HG03280 (cell line): Measurements from ENCODE around the gene DGKQ.

Source experiments
- ATAC-seq: cut with Tn5 transposase; IDR thresholded peaks from one replicate; pipeline ENCODE4 v1.9.1; 2021; ENCODE audit warnings: mild to moderate bottlenecking, moderate library complexity; ENCODE audit not compliant: unreplicated experiment

Gene DGKQ

DNA sequence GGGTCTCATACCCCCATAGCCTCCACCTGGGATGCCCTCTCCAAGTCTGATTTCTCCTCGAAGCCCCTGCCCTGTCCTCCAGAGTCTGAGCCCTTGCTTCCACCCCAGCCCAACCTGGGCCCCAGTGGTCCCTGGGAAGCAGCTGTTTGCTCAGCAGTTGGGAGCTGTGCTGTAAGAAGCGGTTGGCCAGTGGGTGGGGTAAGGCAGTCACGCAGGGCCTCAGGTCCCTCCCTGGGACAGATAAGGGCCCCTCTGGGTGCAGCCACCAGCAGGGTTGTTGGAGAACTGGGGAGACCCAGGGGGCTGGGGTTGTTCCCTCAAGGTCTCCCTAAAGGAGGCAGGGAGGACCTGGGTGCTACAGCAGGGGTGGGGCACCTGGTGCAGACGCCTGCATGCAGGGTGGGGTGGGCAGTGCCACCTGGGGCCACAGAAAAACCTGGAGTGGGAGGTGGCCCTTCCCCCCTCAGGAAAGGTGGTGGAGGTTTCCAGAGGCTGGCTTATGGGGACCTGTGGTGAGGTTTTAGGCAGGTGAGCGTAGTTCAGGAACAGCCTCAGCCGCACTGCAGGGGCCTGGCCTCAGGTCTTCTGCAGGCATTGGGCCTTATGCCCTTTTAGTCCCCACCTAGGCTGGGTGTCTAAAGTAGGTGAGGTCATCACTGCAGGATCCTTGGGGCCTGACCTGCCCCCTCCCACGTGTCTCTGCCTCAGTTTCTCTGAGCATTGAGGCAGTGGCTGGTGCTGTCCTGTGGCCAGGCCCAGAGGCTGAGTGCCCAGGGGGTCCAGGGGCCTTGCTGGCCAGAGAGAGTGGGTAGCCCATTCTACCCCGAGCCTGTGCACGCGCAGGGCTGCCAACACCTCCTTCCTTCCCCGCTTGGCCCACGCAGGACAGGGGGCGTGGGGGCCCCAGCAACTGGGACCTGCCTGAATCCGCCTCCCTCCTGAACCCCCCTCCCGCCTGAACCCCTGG lies 22.9 kb upstream of the DGKQ start:
- ATAC-seq: no peak

- no peak for ATAC-seq
These were observed 22.1 kb upstream of the DGKQ start for GRCh38 chr4:995311-996026.

DNA sequence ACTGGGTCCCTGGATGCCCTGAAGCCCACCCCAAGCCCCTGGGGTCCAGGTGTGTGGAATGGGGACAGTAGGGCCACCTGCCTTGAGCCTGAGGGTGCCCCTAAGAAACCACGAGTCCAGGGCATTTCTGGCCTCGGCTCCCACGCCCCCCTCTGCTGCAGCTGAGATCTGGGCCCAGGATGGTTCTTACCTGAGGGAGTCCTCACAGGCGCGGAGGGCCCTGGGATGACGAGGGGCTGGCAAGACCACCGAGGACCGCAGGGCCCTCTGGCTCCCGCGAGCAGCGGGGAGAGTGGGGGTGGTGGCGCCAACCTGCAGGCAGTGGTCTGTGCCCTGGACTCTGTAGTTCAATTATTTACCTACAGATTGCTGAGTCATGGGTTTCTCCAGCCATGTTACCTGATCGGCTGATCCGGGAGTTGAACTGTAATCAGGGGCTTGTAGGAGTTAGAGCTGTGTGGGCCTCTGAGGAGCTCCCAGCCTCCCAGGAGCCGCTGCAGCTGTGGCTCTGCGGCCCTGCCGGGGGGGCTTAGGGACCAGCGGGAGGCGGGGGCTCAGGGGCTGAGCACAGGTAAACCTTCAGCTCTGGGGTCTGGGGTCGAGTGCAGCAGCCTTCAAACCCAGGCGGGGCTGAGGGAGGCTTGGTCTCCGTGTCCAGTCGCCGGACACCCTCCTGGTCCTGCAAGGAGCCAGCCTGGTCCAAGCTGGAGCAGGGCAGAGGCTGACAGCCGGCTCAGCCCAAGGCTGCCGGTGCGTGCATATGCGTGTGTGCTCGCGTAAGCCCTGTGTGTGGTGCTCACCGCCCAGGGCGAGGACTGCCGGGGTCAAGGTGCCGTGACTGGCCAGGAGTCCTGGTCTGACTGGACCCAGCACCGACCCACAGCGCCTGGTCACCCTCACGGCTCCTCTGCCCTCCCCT lies 20.0 kb upstream of the DGKQ start, which contains the start of gene SLC26A1:
SLC26A1 (minus strand) TSS at position 294 of the 919 bp plus-strand sequence. CDS start 1,701 bp downstream, outside the sequence.
- no peak for ATAC-seq

DNA sequence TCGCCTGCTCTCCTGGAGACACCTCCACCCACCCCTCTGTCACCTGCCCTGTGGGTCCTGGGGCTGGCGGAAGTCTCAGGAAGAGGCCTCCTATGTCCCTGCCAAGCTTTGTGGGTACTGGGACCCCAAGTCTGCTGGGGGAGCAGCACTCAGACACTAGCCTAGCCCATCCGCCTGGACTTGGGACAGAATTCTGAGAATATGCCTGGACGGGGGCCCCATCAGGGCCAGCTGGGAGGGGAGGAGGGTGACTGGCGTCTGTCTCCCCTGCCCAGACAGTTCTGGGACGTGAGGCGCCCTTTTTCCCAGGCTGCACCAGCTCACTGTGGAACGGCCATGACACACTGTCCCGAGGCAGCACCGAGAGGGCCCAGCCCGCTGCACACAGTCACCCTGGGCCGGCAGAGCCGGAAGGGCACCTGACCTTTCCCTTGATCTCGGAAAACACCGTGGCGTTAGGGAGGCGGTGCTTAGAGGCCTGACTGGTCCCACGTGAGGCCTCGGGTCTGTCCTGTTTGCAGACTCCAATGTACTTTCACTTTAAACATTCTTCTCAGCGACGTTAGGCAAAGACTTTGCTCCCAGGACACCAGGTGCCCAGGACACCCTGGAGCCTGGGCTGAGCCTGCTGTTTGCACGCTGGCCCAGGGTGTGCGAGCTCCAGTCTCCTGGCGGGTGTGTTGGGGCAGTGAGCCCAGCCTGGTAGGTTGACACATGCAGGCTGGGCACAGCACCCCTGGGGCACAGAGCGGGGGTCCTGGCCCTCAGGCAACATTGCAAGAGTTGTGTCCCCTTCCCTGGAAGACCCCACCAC lies 19.1 kb upstream of the DGKQ start:
- no peak for ATAC-seq

DNA sequence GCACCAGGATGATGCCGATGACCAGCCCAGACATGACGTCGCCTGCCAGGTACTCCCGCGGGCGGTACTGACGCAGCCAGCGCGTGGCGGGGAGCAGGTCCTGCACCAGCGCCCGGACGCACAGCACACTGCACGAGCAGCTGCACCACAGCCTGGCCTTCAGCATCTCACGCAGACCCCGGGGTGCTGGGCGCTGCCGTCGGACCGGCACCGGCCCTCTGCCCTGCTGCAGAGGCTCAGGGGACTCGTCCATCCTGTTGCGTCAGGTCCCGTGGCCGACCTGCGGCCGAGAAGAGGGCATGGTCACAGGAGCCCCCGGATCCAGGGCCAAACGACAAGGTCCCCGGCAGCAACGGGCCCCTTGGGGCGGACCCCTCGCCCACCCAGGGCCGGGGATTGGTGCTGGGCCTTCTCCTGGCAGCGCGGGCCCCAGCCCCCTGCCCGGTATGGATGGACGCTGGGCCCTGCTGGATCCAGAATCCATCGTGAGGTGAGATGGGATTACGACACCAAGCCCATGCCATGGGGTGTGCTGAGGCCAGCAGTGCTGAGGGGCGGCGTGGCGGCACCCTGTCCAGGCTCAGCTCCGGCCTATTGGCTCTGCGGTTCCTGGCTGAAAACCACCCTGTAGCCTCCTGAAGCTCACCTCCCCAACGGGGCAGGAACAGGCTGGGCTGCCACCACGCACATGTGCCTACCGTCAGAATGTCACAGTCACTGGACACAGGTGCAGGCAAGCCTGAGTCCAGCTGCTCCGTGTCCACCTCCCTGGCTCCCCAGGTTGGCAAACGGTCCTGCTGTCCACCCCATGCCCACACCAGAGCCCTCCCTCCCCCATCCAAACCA lies 18.3 kb upstream of the DGKQ start:
- ATAC-seq: no peak

DNA sequence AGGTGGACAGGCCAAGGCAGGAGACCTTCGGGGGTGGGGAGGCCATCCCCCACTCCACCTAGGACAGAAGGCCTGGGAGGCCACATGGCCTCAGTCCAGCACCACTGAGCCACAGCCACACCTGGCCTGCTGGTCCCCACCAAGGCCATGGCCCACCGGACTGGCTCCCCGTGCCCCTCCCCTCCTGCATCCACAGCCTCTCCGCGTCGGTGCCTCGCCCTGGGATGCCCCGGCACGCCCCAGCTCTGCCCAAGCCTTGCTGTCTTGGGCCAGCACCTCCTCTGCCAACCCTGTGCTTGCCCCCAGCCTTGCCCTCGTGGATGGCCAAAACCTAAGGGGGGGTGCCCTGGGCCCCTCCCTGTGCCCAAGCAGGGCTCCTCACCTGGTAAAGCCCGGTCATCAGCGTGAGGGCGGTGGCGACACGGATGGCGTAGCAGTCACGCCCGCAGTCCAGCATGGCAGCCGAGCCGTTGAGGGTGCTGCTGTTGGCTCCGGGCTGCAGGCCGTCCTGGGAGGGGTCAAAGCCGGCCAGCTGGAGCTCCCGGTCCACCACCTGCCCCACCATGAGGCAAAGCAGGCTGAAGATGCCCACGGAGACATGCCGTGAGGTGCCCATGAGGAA lies 17.5 kb upstream of the DGKQ start:
- no peak for ATAC-seq

DNA sequence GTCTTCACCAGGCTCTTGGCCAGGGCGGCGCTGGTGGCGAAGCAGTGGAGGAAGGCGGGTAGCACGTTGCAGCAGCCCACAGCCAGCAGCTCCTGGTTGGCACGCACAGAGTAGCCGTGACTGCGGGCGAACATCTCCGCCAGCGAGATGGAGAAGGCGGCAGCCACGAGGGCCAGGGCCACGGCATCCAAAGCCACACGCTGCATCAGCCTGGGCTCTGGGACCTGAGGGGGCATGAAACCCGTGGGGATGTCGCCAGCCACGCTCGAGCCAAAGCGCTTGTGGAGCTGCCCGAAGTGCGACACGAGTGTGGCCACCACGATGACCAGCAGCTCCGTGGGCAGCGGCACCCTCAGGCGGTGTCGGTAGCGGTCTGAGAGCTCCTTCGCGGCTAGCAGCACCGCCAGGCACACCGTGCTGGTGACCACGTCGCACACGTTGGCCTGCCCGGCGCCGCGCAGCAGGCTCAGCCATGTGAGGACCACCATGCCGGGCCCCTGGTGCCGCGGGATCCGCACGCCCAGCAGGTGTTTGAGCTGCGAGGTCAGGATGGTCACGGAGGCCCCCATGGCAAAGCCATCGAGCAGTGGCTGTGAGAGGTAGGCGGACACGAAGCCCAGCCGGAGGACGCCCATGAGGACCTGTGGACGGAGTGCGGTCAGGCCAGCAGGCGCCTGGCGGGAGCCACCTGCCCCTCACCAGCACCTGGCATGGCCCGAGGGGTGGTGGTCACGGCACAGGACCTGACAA lies 16.5 kb upstream of the DGKQ start:
- ATAC-seq: no peak

DNA sequence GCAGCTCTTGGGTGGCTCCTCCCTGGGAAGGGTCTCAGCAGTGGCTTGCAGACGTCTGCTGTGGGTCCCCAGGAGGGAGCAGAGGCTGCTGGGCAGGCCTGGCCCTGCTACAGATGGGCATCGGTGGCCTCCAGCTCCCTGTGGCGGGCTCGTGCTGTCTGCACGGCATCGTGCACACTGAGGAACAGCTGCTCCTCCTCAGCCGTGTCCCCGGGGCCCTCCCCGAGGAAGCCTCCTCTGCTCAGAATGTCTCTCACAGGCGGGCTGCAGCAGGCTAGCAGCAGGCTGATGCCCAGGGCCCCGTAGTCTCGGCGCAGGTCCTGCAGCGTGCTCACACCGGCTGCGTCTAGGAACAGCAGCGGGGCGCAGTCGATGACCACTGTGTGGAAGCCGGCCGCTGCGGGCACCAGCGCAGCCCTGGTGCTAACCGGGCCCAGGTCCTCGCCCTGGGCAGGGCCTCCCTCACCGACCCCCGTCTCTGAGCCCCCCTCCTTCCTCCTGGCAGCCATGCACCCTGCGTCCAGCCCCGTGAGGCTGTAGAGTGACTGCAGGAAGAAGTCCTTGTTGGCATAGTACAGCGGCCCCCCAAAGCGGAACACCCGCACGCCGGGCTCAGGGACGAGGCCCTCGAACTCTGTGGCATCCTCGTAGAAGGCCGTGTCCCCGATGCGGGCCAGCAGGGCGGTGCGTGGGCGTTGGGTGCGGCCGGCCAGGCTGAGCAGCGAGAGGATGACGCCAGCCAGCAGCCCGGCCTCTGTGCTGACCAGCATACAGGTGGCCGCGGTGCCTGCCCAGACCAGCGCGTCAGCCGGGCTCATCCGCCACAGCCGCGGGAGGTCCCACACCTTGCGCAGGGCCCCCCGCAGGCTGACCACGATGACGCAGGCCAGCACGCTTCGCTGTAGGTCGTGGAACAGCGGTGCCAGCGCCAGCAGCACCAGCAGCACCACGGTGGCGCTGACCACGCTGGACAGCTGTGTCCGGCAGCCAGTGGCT lies 15.7 kb upstream of the DGKQ start:
- no peak for ATAC-seq

GRCh38 chr4:987624-988513 lies 14.5 kb upstream of the DGKQ start:
- no peak for ATAC-seq

DNA sequence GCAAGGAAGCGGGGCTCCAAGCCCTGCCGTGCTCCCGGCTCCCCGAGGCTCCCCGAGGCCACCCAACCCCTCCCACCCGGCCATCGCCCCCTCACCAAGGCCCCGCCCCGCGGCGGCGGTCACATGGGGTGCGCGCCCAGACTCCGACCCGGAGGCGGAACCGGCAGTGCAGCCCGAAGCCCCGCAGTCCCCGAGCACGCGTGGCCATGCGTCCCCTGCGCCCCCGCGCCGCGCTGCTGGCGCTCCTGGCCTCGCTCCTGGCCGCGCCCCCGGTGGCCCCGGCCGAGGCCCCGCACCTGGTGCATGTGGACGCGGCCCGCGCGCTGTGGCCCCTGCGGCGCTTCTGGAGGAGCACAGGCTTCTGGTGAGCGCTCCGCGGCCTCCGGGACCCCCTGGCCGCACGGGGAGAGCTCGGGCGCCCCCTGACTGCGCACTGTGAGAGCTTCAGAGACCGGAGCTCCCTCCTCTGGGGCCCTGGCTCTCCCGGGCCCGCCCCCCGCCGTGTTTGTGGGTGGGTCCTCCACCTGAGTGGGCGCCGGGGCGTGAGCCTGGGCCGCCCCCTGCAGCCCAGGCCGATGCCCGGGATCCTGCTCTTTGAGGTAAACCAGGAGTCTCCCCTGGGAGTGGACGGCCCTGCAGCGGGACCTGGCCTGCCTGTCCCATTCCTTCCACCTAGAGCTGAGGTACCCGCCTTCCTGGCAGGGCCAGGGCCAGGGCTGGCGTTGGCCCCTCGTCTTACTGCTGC lies 13.7 kb upstream of the DGKQ start, which contains the start of gene IDUA:
IDUA (plus strand) TSS at position 166 of the 745 bp plus-strand sequence; CDS start at position 207, 41 bp downstream.
- peak; percentile 73 for ATAC-seq

DNA sequence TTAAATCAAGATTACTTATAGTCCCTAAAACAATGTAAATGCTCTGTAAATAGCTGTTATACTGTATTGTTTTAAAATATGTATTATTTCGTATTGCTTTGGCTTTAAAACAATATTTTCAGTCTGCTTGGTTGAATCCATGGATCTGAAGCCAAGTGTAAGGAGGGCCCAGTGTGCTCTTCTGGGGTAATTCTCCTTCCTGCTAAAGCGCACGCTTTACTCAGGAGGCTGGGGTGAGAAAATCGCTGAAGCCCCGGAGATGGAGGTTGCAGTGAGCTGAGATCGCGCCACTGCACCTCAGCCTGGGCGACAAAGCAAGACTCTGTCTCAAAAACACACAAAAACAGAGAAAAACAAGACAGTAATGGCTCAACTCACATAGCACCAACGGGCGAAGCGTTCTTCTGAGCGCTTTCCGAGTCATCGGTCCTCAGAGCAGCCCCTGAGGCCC lies 13.1 kb upstream of the DGKQ start:
- ATAC-seq: no peak

GRCh38 chr4:985123-985830 lies 11.9 kb upstream of the DGKQ start:
- peak; percentile 33 for ATAC-seq

- ATAC-seq: no peak
These were observed 11.1 kb upstream of the DGKQ start for GRCh38 chr4:984336-985054.

DNA sequence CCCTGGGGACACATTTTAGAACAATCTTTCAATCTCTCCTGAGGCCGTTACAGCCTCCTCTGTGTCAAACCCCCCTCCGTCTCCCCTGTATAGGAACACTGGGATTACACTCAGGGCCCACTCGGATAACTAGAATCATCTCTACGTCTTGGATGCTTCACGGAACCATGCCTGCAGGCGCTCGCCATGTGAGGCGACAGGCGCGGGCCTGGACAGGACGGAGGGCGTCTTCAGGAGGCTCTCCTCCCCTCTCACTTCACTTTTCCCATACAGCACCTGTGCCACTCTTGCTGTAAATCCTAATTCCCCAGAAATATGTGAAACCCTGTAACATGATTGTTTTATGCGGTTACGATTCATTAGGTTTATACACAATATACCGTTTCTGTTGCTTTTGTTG lies 9.4 kb upstream of the DGKQ start:
- ATAC-seq: no peak
